Type B pancreatic cell (in vitro differentiated cells): ENCODE results near the gene SOX13. TPM values are rescaled to one million over a fixed set of nuclear protein-coding genes. Genes with fewer than 3 reads are reported as not detected.
A peak's percentile ranks its signal among the peaks of the same experiment; 100 is the strongest.

Experiments used
- DNase-seq: peaks from one replicate; pipeline ENCODE4 v3.0.0; 2021; ENCODE audit warnings: mixed read lengths; ENCODE audit not compliant: unreplicated experiment; ENCODE audit errors: extremely low spot score
- H3K27ac Mint-ChIP-seq: 2 replicates; pipeline ENCODE4 v1.8.0; 2021; ENCODE audit warnings: mild to moderate bottlenecking, mixed read lengths
- H3K27me3 Mint-ChIP-seq: 2 replicates; pipeline ENCODE4 v1.8.0; 2021; ENCODE audit warnings: mixed read lengths
- H3K36me3 Mint-ChIP-seq: 2 replicates; pipeline ENCODE4 v1.8.0; 2021; ENCODE audit warnings: mixed read lengths
- H3K4me1 Mint-ChIP-seq: one replicate; pipeline ENCODE4 v1.8.0; 2021; ENCODE audit warnings: mixed read lengths; ENCODE audit not compliant: unreplicated experiment
- H3K4me3 Mint-ChIP-seq: 2 replicates; pipeline ENCODE4 v1.8.0; 2021; ENCODE audit warnings: mild to moderate bottlenecking, mixed read lengths
- H3K9me3 Mint-ChIP-seq: 2 replicates; pipeline ENCODE4 v1.8.0; 2021; ENCODE audit warnings: mixed read lengths
- total RNA-seq: library from RNA; stranded (reverse); gene quantifications from 2 replicates; pipeline ENCODE4 v1.2.1, GENCODE V29; 2021; ENCODE audit warnings: low replicate concordance
- TF ChIP-seq, protein P1 (sequence below): fragments of 200-600 bp; sonication (generic); conservative IDR thresholded peaks from 2 replicates; pipeline ENCODE4 v1.5.0; 2021; ENCODE audit warnings: antibody characterized with exemption, mild to moderate bottlenecking

Gene SOX13
- total RNA-seq, 1 donor from 2014 or later: 39.4 TPM

DNA sequence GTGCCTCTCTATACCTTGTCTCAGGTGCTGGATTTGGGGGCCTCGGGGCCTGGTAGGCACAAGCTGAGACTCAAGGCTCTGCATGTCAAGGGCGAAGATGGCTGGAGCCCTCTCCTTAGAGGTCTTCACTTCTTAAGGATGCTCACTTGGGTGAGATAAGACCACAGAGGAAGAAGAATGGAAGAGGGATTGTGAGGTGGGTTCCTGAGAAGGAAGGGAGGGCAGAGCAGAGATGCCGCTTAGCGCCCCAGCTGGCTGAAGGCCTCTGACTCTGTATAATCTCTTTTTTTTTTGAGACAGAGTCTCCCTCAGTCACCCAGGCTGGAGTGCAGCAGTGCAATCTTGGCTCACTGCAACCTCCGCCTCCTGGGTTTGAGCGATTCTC, 32.2 kb downstream of the SOX13 start:
- peaks cover 38% of the 10 kb centered on the region for H3K4me1 Mint-ChIP-seq
- no peak overlapping the region for H3K4me3 Mint-ChIP-seq
- H3K27ac Mint-ChIP-seq: peak overlapping the region; percentile 39
- no peaks in the 10 kb centered on the region for H3K27me3 Mint-ChIP-seq
- TF ChIP-seq, protein P1, sequence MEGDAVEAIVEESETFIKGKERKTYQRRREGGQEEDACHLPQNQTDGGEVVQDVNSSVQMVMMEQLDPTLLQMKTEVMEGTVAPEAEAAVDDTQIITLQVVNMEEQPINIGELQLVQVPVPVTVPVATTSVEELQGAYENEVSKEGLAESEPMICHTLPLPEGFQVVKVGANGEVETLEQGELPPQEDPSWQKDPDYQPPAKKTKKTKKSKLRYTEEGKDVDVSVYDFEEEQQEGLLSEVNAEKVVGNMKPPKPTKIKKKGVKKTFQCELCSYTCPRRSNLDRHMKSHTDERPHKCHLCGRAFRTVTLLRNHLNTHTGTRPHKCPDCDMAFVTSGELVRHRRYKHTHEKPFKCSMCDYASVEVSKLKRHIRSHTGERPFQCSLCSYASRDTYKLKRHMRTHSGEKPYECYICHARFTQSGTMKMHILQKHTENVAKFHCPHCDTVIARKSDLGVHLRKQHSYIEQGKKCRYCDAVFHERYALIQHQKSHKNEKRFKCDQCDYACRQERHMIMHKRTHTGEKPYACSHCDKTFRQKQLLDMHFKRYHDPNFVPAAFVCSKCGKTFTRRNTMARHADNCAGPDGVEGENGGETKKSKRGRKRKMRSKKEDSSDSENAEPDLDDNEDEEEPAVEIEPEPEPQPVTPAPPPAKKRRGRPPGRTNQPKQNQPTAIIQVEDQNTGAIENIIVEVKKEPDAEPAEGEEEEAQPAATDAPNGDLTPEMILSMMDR: no peak
- no peak for DNase-seq
- no peaks in the 10 kb centered on the region for H3K36me3 Mint-ChIP-seq
- no peaks in the 10 kb centered on the region for H3K9me3 Mint-ChIP-seq

- TF ChIP-seq, protein P1: no peak
- H3K4me3 Mint-ChIP-seq: no peak overlapping the region
- peaks cover 42% of the 10 kb centered on the region for H3K4me1 Mint-ChIP-seq
- no peak overlapping the region for H3K27ac Mint-ChIP-seq
- H3K36me3 Mint-ChIP-seq: no peaks in the 10 kb centered on the region
- no peaks in the 10 kb centered on the region for H3K27me3 Mint-ChIP-seq
- no peak for DNase-seq
- no peaks in the 10 kb centered on the region for H3K9me3 Mint-ChIP-seq
These were observed 33.9 kb downstream of the SOX13 start for GRCh38 chr1:204106825-204107224.

DNA sequence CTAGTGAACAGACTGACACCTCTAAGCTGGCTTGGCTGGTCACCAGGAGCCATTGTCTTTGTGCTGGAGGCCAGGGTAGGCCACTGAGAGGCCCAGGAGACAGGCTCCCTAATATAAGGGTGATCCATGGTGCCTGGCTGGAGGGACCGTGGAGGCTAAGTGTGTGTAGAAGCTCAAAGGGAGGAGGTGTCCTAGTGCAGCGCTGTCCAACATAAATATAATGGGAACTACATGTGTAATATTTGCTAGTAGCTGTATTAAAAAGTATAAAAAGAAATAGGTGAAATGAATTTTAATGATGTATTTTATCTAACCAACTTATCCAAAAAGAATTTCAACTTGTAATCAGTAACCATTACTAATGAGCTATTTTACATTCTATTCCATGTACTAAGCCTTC, 35.0 kb downstream of the SOX13 start:
- TF ChIP-seq, protein P1: no peak
- Mint-ChIP-seq H3K9me3 (no peaks in the 10 kb centered on the region), H3K36me3 (no peaks in the 10 kb centered on the region), H3K27ac (no peak overlapping the region), H3K27me3 (no peaks in the 10 kb centered on the region), H3K4me3 (no peak overlapping the region), H3K4me1 (peaks cover 39% of the 10 kb centered on the region)
- no peak for DNase-seq

DNA sequence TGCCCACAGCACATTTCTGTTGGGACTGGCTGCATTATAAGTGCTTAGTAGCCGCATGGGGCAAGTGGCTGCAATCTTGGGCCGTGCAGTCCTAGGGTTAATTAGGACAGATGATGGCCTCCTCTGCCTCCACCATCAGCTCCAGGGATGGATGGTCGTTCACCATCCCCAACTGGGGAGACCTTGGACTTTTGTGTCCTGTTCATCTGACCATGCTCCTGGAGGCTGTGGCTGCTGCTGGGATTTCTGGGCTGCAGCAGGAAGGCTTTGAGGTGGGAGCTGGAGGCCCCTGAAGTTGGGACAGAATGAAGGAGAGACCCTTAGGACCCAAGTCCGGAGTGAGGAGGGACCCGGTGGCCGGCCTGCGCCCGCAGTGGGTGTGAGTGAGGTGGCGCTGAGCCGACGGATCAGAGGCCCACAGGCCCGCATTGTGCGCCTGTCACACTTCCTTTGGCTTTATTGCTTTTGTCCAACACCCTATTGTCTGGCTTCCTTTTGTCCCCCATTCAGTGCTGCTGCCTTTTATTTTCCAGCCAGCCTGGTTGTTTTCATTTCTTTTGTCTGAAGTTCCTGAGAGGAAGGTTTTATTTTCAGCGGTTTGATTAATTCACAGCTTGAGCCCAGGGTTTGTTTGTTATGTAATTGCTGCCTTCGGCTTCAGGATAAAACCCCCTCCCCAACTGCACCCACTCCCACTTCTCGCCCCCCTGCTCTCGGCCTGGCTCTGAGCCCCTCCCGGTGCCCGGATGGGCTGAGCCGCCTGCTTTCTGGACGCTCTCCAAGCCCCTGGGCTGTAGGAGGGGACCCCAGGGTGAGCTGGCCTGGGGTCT, 35.6 kb downstream of the SOX13 start:
- Mint-ChIP-seq H3K4me3 (no peak overlapping the region), H3K4me1 (peaks cover 40% of the 10 kb centered on the region), H3K36me3 (no peaks in the 10 kb centered on the region), H3K27ac (peak overlapping the region; percentile 36), H3K9me3 (no peaks in the 10 kb centered on the region), H3K27me3 (no peaks in the 10 kb centered on the region)
- TF ChIP-seq, protein P1: no peak
- DNase-seq: no peak

DNA sequence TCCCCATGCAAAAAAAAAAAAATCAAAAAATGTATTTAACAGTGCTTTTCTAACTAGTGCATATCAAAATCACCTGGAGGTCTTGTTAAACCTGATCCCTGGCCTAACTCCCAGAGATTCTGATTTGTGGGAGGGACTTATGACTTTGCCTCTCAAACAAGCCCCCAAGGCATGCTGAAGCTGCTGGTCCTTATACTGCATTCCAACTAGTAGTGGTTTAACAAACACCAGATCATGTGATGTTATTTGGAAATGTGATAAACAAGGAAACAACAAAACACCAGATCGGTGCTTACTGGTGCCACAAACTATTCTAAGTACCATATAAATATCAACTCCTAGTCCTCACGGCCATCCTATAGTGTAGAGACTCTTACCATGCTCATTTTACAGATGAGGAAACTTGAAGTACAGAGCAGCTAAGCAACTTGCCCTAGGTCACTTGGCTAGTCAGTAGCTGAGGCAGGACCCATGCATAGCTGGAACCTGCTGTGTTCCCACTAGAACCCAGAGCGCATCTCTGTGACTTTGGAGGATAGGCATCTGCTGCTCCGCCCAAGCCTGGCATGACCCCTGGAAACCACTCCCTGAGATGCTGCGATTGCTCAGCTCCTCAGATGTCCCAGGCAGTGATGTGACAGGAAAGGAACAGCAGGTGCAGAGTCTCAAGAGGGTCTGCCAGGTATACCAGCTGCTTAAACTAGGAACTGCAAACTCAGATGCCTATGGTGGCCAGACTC, 38.1 kb downstream of the SOX13 start:
- peaks cover 30% of the 10 kb centered on the region for H3K4me1 Mint-ChIP-seq
- H3K9me3 Mint-ChIP-seq: no peaks in the 10 kb centered on the region
- no peak overlapping the region for H3K4me3 Mint-ChIP-seq
- H3K27ac Mint-ChIP-seq: no peak overlapping the region
- peaks cover 5% of the 10 kb centered on the region for H3K36me3 Mint-ChIP-seq
- DNase-seq: no peak
- no peaks in the 10 kb centered on the region for H3K27me3 Mint-ChIP-seq
- TF ChIP-seq, protein P1: no peak
